GM11168 (cell line): ENCODE results near the gene FNIP1.
"Not testable (repeated sequence)": the region's sequence is repeated elsewhere in the genome, so short reads cannot be mapped to it uniquely, and the experiment has no call there.

ENCODE experiments used
- in situ Hi-C: fragments of 300-500 bp; cut with MboI; formaldehyde crosslinking; loops from one replicate; pipeline ENCODE4 v1.12.0; 2022; ENCODE audit warnings: low sequenced_read_pairs; ENCODE audit not compliant: unreplicated experiment

Gene FNIP1

GRCh38 chr5:131756942-131757341, 39.9 kb downstream of the FNIP1 start:
- in situ Hi-C loops = no loop called here

- in situ Hi-C loops = no loop called here
Measured at GRCh38 chr5:131754363-131754762, 42.5 kb downstream of the FNIP1 start.

- in situ Hi-C loops = no loop called here
Measured at GRCh38 chr5:131751506-131751905, 45.3 kb downstream of the FNIP1 start.

- in situ Hi-C loops = no loop called here
Measured at GRCh38 chr5:131749723-131750470, 46.9 kb downstream of the FNIP1 start.

- in situ Hi-C loops = no loop called here
Measured at GRCh38 chr5:131749138-131749537, 47.7 kb downstream of the FNIP1 start.

- in situ Hi-C loops = no loop called here
Measured at GRCh38 chr5:131747180-131748105, 49.4 kb downstream of the FNIP1 start.

- in situ Hi-C loops = no loop called here
Measured at GRCh38 chr5:131746423-131746822, 50.4 kb downstream of the FNIP1 start.

GRCh38 chr5:131745703-131746102, 51.1 kb downstream of the FNIP1 start:
- in situ Hi-C loops = no loop called here

- in situ Hi-C loops = no loop called here
Measured at GRCh38 chr5:131745155-131745554, 51.7 kb downstream of the FNIP1 start.

- in situ Hi-C loops = no loop called here
Measured at GRCh38 chr5:131740477-131740876, 56.3 kb downstream of the FNIP1 start.

- in situ Hi-C loops = no loop called here
Measured at GRCh38 chr5:131735393-131735792, 61.4 kb downstream of the FNIP1 start.

- in situ Hi-C loops = not testable (repeated sequence)
Measured at GRCh38 chr5:131734939-131735338, 61.9 kb downstream of the FNIP1 start.

- in situ Hi-C loops = not testable (repeated sequence)
Measured at GRCh38 chr5:131729292-131729691, 67.5 kb downstream of the FNIP1 start.

GRCh38 chr5:131724089-131724488, 72.7 kb downstream of the FNIP1 start:
- in situ Hi-C loops = not testable (repeated sequence)

GRCh38 chr5:131720714-131721113, 76.1 kb downstream of the FNIP1 start:
- in situ Hi-C loops = no loop called here

- in situ Hi-C loops = no loop called here
Measured at GRCh38 chr5:131719564-131719963, 77.3 kb downstream of the FNIP1 start.

- in situ Hi-C loops = no loop called here
Measured at GRCh38 chr5:131718487-131719014, 78.3 kb downstream of the FNIP1 start.

- in situ Hi-C loops = not testable (repeated sequence)
Measured at GRCh38 chr5:131717164-131717563, 79.7 kb downstream of the FNIP1 start.

- in situ Hi-C loops = no loop called here
Measured at GRCh38 chr5:131716650-131717049, 80.2 kb downstream of the FNIP1 start.

GRCh38 chr5:131710391-131710790, 86.4 kb downstream of the FNIP1 start:
- in situ Hi-C loops = no loop called here

GRCh38 chr5:131709043-131709442, 87.8 kb downstream of the FNIP1 start:
- in situ Hi-C loops = no loop called here
